Keratinocyte (primary cell): Measurements from ENCODE around the gene SLX4IP. TPM values are rescaled to one million over a fixed set of nuclear protein-coding genes. Genes with fewer than 3 reads are reported as not detected.
A peak's percentile ranks its signal among the peaks of the same experiment; 100 is the strongest.

Experiments
- DNase-seq: peaks from one replicate; pipeline ENCODE4 v3.0.0-alpha.2; 2011; ENCODE audit warnings: low read depth, missing footprints, low spot score
- FAIRE-seq: peaks from 2 replicates; lab custom pipeline; 2011; peaks lifted over from hg19 to GRCh38; lab: Jason Lieb, UNC
- H2AFZ ChIP-seq: 2 replicates; pipeline ENCODE4 v1.6.0; 2012; ENCODE audit warnings: low read length, control low read depth, inconsistent platforms; ENCODE audit not compliant: control insufficient read depth
- H3K27ac ChIP-seq: 2 replicates; pipeline ENCODE4 v1.5.1; 2011; ENCODE audit warnings: low read length; ENCODE audit not compliant: control insufficient read depth, insufficient read depth
- H3K27me3 ChIP-seq: 3 replicates; pipeline ENCODE4 v1.6.0; 2011; ENCODE audit warnings: low read length; ENCODE audit not compliant: control insufficient read depth, insufficient read depth; ENCODE audit errors: extremely low read depth
- H3K36me3 ChIP-seq, 2 experiments: 2 replicates in 1 of 2; 3 replicates in 1 of 2; pipeline ENCODE4 v1.5.1; 2011; ENCODE audit warnings: low read length in 2 of 2, mild to moderate bottlenecking in 1 of 2; ENCODE audit not compliant: control insufficient read depth in 2 of 2, insufficient read depth in 2 of 2; ENCODE audit errors: extremely low read depth in 1 of 2
- H3K4me1 ChIP-seq: 3 replicates; pipeline ENCODE4 v1.5.1; 2011; ENCODE audit warnings: low read length; ENCODE audit not compliant: control insufficient read depth, insufficient read depth; ENCODE audit errors: extremely low read depth
- H3K4me2 ChIP-seq: 3 replicates; pipeline ENCODE4 v1.6.0; 2011; ENCODE audit warnings: low read depth, low read length; ENCODE audit not compliant: control insufficient read depth, insufficient read depth; ENCODE audit errors: extremely low read depth
- H3K4me3 ChIP-seq, 3 experiments: fragments of 200-600 bp in 1 of 3; sonication (generic) in 1 of 3; 2 replicates in 2 of 3; 3 replicates in 1 of 3; pipeline ENCODE4 v1.5.1; 2011 to 2016; ENCODE audit warnings: low read length in 3 of 3, mild to moderate bottlenecking in 3 of 3, control low read depth in 2 of 3, inconsistent platforms in 1 of 3, low read depth in 1 of 3, mixed read lengths in 1 of 3, mixed run types in 1 of 3, moderate library complexity in 1 of 3; ENCODE audit not compliant: control insufficient read depth in 2 of 3, insufficient read depth in 2 of 3; ENCODE audit errors: extremely low read depth in 1 of 3
- H3K79me2 ChIP-seq: 2 replicates; pipeline ENCODE4 v1.6.0; 2012; ENCODE audit warnings: low read length; ENCODE audit not compliant: control insufficient read depth, insufficient read depth
- H3K9ac ChIP-seq: 3 replicates; pipeline ENCODE4 v1.6.0; 2011; ENCODE audit warnings: low read length; ENCODE audit not compliant: control insufficient read depth, insufficient read depth; ENCODE audit errors: extremely low read depth
- H3K9me1 ChIP-seq: 3 replicates; pipeline ENCODE4 v1.6.0; 2011; ENCODE audit warnings: low read length; ENCODE audit not compliant: control insufficient read depth, insufficient read depth; ENCODE audit errors: extremely low read depth
- H3K9me3 ChIP-seq: 2 replicates; pipeline ENCODE4 v1.5.1; 2012; ENCODE audit warnings: low read depth, low read length; ENCODE audit not compliant: control insufficient read depth
- H4K20me1 ChIP-seq: 3 replicates; pipeline ENCODE4 v1.6.0; 2011; ENCODE audit warnings: low read length; ENCODE audit not compliant: control insufficient read depth, insufficient read depth; ENCODE audit errors: extremely low read depth
- EZH2 ChIP-seq: IDR thresholded peaks from one replicate; pipeline ENCODE4 v1.6.1; 2012; ENCODE audit warnings: inconsistent platforms, mild to moderate bottlenecking, low read length, moderate library complexity
- dilution Hi-C: fragments of 300-500 bp; cut with MboI; formaldehyde crosslinking; loops from one replicate; pipeline ENCODE4 v1.7.0; 2020; ENCODE audit warnings: low sequenced_read_pairs; ENCODE audit not compliant: extremely low pct_ligation_motif_present
- polyA plus RNA-seq, 5 experiments: library from polyadenylated mRNA; depleted of rRNA in 3 of 5; stranded (reverse) in 3 of 5; stranded (forward) in 1 of 5; unstranded in 1 of 5; fragments of >200 nt; gene quantifications; 1 replicate in 1 of 5; 2 replicates in 3 of 5; 3 replicates in 1 of 5; pipeline versions ENCODE4 v1.2.1 to v1.2.3, GENCODE V29; 2011 to 2012; ENCODE audit warnings: missing spikeins in 2 of 5, low read depth in 1 of 5, low replicate concordance in 1 of 5
- TF ChIP-seq, protein P1 (sequence below), 3 experiments: IDR thresholded peaks in 1 of 3; conservative IDR thresholded peaks in 1 of 3; optimal IDR thresholded peaks in 1 of 3; 2 replicates in 2 of 3; 3 replicates in 1 of 3; pipeline versions ENCODE3 to v1.5.1; 2011; ENCODE audit warnings: low read length in 3 of 3, mild to moderate bottlenecking in 3 of 3, moderate library complexity in 2 of 3, control low read depth in 1 of 3, inconsistent platforms in 1 of 3; ENCODE audit not compliant: insufficient read depth in 2 of 3; ENCODE audit errors: extremely low read depth in 1 of 3

SLX4IP gene
- polyA plus RNA-seq, 1 donor (not counting 4 experiments of a cell fraction or from before 2014, with no cell fraction given) = 3.0 TPM

- Histone ChIP-seq H3K36me3 (no peaks in the 10 kb centered on the region), H4K20me1 (no peaks in the 10 kb centered on the region), H3K4me1 (peaks cover 52% of the 10 kb centered on the region), H3K27me3 (no peaks in the 10 kb centered on the region), H3K9ac (no peak overlapping the region), H3K79me2 (no peaks in the 10 kb centered on the region), H3K4me2 (no peak overlapping the region), H3K9me3 (no peaks in the 10 kb centered on the region), H3K4me3 (no peak overlapping the region), H2AFZ (no peak overlapping the region), H3K27ac (no peak overlapping the region), H3K9me1 (no peaks in the 10 kb centered on the region)
- dilution Hi-C loops = no loop called here
- TF ChIP-seq, protein P1, sequence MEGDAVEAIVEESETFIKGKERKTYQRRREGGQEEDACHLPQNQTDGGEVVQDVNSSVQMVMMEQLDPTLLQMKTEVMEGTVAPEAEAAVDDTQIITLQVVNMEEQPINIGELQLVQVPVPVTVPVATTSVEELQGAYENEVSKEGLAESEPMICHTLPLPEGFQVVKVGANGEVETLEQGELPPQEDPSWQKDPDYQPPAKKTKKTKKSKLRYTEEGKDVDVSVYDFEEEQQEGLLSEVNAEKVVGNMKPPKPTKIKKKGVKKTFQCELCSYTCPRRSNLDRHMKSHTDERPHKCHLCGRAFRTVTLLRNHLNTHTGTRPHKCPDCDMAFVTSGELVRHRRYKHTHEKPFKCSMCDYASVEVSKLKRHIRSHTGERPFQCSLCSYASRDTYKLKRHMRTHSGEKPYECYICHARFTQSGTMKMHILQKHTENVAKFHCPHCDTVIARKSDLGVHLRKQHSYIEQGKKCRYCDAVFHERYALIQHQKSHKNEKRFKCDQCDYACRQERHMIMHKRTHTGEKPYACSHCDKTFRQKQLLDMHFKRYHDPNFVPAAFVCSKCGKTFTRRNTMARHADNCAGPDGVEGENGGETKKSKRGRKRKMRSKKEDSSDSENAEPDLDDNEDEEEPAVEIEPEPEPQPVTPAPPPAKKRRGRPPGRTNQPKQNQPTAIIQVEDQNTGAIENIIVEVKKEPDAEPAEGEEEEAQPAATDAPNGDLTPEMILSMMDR (optimal IDR thresholded peaks at IDR 0.05 in 1 of 3, IDR thresholded peaks at IDR 0.05 in 1 of 3, conservative IDR thresholded peaks at IDR 0.05 in 1 of 3; ENCODE audit: extremely low read depth in 1 of 3, insufficient read depth in 2 of 3, low read length in 3 of 3) = no peak
- TF ChIP-seq EZH2 = no peak
- no peak for DNase-seq
- FAIRE-seq = no peak
These were observed 186.0 kb downstream of the SLX4IP start for GRCh38 chr20:10621149-10621548.

- Histone ChIP-seq H3K4me1 (peaks cover 68% of the 10 kb centered on the region), H3K27me3 (no peaks in the 10 kb centered on the region), H3K9ac (peak overlapping the region; percentile 61), H3K36me3 (no peaks in the 10 kb centered on the region), H3K4me2 (peak overlapping the region; percentile 72), H2AFZ (peak overlapping the region; percentile 20), H4K20me1 (no peaks in the 10 kb centered on the region), H3K9me3 (no peaks in the 10 kb centered on the region), H3K79me2 (no peaks in the 10 kb centered on the region), H3K27ac (peak overlapping the region; percentile 71), H3K9me1 (no peaks in the 10 kb centered on the region), H3K4me3 (peak overlapping the region in 2 of 3 experiments; percentile 20 to 42)
- no peak for TF ChIP-seq EZH2
- TF ChIP-seq, protein P1 (optimal IDR thresholded peaks at IDR 0.05 in 1 of 3, IDR thresholded peaks at IDR 0.05 in 1 of 3, conservative IDR thresholded peaks at IDR 0.05 in 1 of 3; ENCODE audit: extremely low read depth in 1 of 3, insufficient read depth in 2 of 3, low read length in 3 of 3) = no peak
- no peak for FAIRE-seq
- DNase-seq = no peak
- dilution Hi-C loops = no loop called here
These were observed 187.7 kb downstream of the SLX4IP start for GRCh38 chr20:10622657-10623418.
